ENCODE measurements around the gene CHTOP.

Gene CHTOP, protein sequence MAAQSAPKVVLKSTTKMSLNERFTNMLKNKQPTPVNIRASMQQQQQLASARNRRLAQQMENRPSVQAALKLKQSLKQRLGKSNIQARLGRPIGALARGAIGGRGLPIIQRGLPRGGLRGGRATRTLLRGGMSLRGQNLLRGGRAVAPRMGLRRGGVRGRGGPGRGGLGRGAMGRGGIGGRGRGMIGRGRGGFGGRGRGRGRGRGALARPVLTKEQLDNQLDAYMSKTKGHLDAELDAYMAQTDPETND

DNA sequence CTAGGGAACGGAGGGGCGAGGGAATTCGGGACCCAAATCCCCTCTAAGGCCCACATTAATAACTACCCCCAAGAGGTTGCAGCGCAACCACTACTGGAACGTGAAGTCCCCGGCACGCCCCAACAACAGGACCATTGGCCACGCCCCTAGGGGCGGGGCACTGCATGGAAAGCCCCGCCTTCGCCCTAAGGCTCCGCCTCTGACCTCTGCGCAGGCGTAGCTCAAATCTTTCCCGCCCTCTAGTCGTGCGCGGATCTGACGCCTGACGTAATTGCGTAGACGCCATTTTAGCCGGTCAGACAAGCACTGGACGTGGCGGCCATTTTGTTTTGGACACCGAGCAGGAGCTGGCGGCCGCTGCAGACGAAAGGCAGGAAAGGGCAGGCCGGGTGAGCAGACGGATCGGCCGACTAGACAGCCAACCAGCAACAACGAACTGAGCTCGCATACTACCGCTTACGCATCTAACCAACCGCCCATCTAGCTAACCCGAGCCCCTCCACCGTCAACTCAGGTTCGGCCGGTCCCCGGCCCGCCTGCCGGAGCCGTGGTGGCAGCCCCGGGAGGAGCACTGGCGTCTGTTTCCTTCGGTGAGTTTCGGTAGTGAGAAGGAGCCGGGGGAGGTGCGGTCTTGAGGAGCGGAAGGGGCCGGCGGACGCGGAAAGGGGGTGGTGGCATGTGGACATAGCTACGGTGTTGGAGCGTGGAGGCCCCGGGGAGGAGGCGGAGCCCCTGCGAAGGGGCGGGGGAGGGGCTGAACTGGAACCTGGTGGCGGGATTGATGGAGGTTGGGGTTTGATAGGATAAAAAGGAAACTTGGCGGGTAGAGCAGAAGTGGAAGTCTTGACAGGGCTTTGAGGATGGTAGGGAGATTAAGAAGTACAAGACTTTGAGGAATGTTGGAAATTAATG is at the start of gene CHTOP:
CHTOP (plus strand) TSS at position 313 of the 912 bp plus-strand sequence. CDS start 2,523 bp downstream, outside the sequence.
- no peaks in the 10 kb centered on the region for H3F3A ChIP-seq (ENCODE audit: insufficient read depth, low read length)
- no peaks in the 10 kb centered on the region for H3K27me3 ChIP-seq (ENCODE audit: insufficient read depth, low read length)
- peak within 1 kb of the TSS; percentile 65 for H3K4me2 ChIP-seq (ENCODE audit: low read length)
- H3K9ac ChIP-seq (ENCODE audit: low read length) = peak within 1 kb of the TSS; percentile 96
- peak within 1 kb of the TSS; percentile 99 for H3K27ac ChIP-seq (ENCODE audit: low read depth, low read length, poor library complexity, severe bottlenecking)
- TF ChIP-seq, protein P1, sequence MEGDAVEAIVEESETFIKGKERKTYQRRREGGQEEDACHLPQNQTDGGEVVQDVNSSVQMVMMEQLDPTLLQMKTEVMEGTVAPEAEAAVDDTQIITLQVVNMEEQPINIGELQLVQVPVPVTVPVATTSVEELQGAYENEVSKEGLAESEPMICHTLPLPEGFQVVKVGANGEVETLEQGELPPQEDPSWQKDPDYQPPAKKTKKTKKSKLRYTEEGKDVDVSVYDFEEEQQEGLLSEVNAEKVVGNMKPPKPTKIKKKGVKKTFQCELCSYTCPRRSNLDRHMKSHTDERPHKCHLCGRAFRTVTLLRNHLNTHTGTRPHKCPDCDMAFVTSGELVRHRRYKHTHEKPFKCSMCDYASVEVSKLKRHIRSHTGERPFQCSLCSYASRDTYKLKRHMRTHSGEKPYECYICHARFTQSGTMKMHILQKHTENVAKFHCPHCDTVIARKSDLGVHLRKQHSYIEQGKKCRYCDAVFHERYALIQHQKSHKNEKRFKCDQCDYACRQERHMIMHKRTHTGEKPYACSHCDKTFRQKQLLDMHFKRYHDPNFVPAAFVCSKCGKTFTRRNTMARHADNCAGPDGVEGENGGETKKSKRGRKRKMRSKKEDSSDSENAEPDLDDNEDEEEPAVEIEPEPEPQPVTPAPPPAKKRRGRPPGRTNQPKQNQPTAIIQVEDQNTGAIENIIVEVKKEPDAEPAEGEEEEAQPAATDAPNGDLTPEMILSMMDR (IDR thresholded peaks at IDR 0.05; ENCODE audit: low read length) = no peak
- no peak for TF ChIP-seq EZH2 (IDR thresholded peaks at IDR 0.05; ENCODE audit: borderline replicate concordance, low read length)
- H3K9me3 ChIP-seq (ENCODE audit: low read length) = no peaks in the 10 kb centered on the region
- H4K20me1 ChIP-seq (ENCODE audit: insufficient read depth, low read length) = no peaks in the 10 kb centered on the region
- H3K36me3 ChIP-seq (ENCODE audit: insufficient read depth, low read length) = peaks cover 36% of the 10 kb centered on the region
- peak within 1 kb of the TSS; percentile 81 for H3K4me3 ChIP-seq (ENCODE audit: low read depth, low read length, poor library complexity, severe bottlenecking)
- H3K79me2 ChIP-seq (ENCODE audit: insufficient read depth, low read length) = peaks cover 6% of the 10 kb centered on the region; the same call in 1 of the 2 replicates
- H3K9me2 ChIP-seq (ENCODE audit: low read depth, low read length) = no peaks in the 10 kb centered on the region
- peaks cover 17% of the 10 kb centered on the region for H3K4me1 ChIP-seq (ENCODE audit: insufficient read depth, low read length, severe bottlenecking)
- no peak within 1 kb of the TSS for H2AFZ ChIP-seq (ENCODE audit: low read length)

DNA sequence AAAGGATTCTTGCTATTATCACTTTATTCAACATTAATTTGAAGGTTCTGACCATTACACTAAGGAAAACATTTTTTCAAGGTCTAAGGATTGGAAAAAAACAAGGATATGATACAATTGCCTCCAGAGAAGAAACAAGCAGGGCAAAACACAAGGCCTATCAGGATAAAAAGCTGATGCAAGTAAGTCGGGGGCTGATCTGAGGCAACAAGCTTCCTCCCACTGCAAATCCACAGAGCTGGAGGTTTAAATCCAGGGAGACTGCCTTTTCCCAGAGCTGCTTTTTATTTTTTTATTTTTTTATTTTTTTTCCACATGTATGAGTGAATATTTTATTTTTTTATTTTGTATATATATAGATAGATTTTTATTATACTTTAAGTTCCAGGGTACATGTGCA is 48.9 kb upstream of the CHTOP start:
- Histone ChIP-seq H3K4me1 (ENCODE audit: insufficient read depth, low read length, severe bottlenecking) (no peaks in the 10 kb centered on the region), H3F3A (ENCODE audit: insufficient read depth, low read length) (no peaks in the 10 kb centered on the region), H4K20me1 (ENCODE audit: insufficient read depth, low read length) (no peaks in the 10 kb centered on the region), H3K4me2 (ENCODE audit: low read length) (no peak overlapping the region), H3K27ac (ENCODE audit: low read depth, low read length, poor library complexity, severe bottlenecking) (no peak overlapping the region), H2AFZ (ENCODE audit: low read length) (no peak overlapping the region), H3K9me3 (ENCODE audit: low read length) (no peaks in the 10 kb centered on the region), H3K79me2 (ENCODE audit: insufficient read depth, low read length) (no peaks in the 10 kb centered on the region), H3K36me3 (ENCODE audit: insufficient read depth, low read length) (no peaks in the 10 kb centered on the region), H3K9me2 (ENCODE audit: low read depth, low read length) (no peaks in the 10 kb centered on the region; the same call in 1 of the 2 replicates), H3K4me3 (ENCODE audit: low read depth, low read length, poor library complexity, severe bottlenecking) (no peak overlapping the region), H3K9ac (ENCODE audit: low read length) (no peak overlapping the region), H3K27me3 (ENCODE audit: insufficient read depth, low read length) (no peaks in the 10 kb centered on the region)
- TF ChIP-seq, protein P1 (IDR thresholded peaks at IDR 0.05; ENCODE audit: low read length) = no peak
- no peak for TF ChIP-seq EZH2 (IDR thresholded peaks at IDR 0.05; ENCODE audit: borderline replicate concordance, low read length)

DNA sequence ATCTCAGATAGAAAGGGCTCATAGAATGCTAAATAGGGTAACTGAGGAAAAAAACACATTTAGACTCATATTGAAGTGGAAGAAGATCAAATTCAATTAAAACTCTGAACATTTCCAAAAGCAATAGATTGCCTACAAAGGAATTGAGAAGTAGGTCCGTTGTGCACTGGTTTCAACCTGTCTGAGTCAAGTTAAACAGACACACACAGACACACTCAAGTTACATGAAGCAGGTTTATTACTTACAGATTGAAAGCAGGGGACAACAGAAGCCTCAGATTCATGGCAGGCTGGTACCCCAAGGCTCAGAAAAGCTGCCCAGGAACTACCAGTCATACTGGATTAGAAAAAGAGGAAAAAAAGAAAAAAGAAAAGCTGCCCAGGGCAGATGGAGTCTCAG is 47.5 kb upstream of the CHTOP start:
- H3F3A ChIP-seq (ENCODE audit: insufficient read depth, low read length) = no peaks in the 10 kb centered on the region
- no peaks in the 10 kb centered on the region for H3K36me3 ChIP-seq (ENCODE audit: insufficient read depth, low read length)
- H3K9me3 ChIP-seq (ENCODE audit: low read length) = no peaks in the 10 kb centered on the region
- no peak overlapping the region for H2AFZ ChIP-seq (ENCODE audit: low read length)
- no peaks in the 10 kb centered on the region for H4K20me1 ChIP-seq (ENCODE audit: insufficient read depth, low read length)
- no peaks in the 10 kb centered on the region for H3K27me3 ChIP-seq (ENCODE audit: insufficient read depth, low read length)
- H3K27ac ChIP-seq (ENCODE audit: low read depth, low read length, poor library complexity, severe bottlenecking) = no peak overlapping the region
- H3K4me1 ChIP-seq (ENCODE audit: insufficient read depth, low read length, severe bottlenecking) = no peaks in the 10 kb centered on the region
- no peaks in the 10 kb centered on the region; the same call in 1 of the 2 replicates for H3K9me2 ChIP-seq (ENCODE audit: low read depth, low read length)
- H3K4me3 ChIP-seq (ENCODE audit: low read depth, low read length, poor library complexity, severe bottlenecking) = no peak overlapping the region
- TF ChIP-seq, protein P1 (IDR thresholded peaks at IDR 0.05; ENCODE audit: low read length) = no peak
- TF ChIP-seq EZH2 (IDR thresholded peaks at IDR 0.05; ENCODE audit: borderline replicate concordance, low read length) = no peak
- H3K79me2 ChIP-seq (ENCODE audit: insufficient read depth, low read length) = no peaks in the 10 kb centered on the region
- H3K4me2 ChIP-seq (ENCODE audit: low read length) = no peak overlapping the region
- no peak overlapping the region for H3K9ac ChIP-seq (ENCODE audit: low read length)
